GM19239 (cell line): ENCODE data around the gene INPP5A.
"Not testable (repeated sequence)": the region's sequence is repeated elsewhere in the genome, so short reads cannot be mapped to it uniquely, and the experiment has no call there.

Experiments
- DNase-seq: peaks from one replicate; pipeline ENCODE4 v3.0.0; 2011; ENCODE audit warnings: low spot score; ENCODE audit not compliant: insufficient read length
- FAIRE-seq: peaks from 2 replicates; lab custom pipeline; 2011; peaks lifted over from hg19 to GRCh38; lab: Jason Lieb, UNC

The INPP5A gene

DNA sequence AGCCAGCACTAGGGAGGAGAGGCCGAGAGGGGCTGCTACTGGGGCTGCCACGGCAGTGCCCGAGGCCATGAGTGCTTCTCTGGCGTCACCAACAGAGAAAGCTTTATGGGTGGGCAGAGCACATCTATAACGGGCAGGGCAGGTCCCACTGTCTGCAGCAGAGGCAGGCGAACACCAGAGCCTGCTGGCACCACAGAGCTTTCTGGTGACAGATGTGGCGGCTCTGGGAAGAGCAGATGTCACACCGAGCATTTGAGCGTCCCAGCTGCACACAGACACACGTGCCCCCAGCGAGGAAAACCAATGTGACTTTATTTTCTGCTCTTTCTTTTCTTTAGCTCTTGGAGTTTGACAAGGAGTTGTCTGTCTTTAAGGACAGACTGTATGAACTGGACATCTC, 227.8 kb downstream of the INPP5A start:
- DNase-seq, result no peak
- no peak for FAIRE-seq

DNA sequence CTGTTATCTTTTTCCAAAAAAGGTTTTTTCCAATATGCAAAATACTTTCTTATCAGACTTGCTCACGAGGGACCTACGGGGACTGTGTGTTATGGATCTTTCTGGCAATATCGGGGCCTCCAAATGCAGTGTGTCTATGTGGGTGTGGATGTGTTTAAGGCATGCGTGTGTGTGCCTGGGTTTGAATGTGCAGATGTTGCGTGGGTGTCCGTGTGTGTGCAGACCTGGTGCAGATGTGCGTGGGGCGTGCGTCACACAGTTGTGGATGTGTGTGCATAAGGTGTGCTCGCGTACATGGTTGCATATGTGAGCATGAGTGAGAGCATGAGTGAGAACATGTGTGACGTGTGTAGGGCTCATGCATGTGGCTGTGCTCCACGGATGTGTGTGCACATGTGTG, 228.7 kb downstream of the INPP5A start:
- DNase-seq, result no peak
- no peak for FAIRE-seq

DNA sequence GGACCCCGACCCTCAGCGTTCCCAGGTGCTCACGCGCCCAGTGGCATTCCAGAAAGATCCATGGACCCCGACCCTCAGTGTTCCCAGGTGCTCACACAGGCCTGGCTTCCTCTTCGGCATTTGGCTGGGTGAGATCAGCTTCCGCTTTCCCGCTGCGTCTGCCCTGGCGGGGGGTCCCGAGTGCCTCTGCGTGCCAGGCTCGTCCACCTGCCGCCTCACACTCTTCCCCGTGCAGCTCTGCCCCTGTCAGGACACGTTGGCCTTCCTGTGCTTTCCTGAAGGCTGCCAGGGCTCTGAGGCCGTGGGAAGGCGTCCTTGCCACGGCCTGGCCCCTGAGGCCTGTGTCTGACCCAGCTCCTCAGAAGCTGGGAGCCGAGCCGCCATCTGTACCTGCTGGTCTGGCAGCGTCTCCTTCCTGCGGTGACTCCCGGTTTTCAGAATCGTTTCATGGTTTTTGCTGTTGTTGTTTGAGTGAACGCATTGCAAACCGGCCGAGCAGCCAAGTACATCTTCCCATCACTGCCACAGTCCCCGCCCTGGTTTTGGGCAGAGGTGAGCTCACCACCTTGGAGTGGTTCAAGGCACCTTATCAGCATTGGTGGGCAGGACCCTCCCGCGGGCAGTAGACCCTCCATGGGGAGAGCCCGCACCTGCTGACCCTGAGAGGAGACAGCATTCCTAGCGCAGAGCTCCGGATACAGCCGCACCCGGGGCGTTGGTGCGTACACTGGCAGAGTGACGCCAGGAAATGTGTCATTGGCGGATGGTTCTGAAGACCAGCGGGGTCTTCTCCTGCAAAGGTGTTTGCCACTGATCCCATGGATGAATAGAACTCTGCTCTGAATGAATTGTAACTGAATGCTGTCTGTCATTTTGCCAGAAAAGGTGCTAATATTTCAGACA, 231.0 kb downstream of the INPP5A start:
- DNase-seq, result no peak
- no peak for FAIRE-seq

DNA sequence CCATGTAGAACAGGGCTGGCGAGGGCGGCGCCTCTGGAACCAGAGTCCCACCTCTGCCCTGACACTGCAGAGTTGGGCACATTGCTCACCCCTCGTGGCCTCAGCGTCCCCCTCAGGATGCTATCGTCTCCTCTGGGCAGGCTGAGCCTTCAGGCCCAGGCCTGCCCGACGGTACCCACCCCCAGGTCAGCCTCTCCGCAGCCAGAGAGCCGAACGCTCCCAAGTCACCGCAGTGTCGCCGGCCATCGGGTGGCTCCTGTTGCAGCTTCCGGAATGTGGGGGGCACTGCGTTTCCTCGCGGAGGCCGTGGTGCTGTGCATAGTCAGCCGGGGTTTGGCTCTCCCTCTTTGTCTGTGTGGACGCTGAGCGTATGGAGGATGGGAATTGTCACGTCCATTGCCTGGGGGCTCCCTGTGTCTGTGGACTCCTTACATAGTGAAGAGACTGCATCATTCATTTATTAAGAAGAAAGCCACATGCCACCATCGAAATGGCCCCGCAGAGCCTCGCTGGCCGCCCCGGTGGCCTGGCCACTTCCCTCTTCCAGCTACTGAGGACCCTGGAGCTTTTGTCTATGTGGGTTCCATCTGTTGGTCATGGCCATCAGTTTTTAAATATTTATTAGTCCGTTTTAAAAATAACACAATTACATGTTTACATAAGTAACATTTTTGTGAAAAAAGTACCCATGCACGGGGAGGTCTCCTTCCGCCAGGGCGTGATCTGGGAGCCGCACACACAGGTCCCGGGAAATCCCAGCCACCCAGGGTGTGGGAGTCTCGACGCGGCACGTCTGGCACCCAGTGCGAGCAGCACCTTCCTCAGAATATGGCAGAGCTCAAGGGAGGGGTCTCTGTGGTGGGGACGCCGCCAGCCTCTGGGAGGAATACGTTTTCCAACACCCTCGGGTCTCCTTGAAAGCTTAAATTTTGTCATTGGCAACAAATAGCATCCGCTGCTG, 232.8 kb downstream of the INPP5A start:
- FAIRE-seq, result no peak
- no peak for DNase-seq

DNA sequence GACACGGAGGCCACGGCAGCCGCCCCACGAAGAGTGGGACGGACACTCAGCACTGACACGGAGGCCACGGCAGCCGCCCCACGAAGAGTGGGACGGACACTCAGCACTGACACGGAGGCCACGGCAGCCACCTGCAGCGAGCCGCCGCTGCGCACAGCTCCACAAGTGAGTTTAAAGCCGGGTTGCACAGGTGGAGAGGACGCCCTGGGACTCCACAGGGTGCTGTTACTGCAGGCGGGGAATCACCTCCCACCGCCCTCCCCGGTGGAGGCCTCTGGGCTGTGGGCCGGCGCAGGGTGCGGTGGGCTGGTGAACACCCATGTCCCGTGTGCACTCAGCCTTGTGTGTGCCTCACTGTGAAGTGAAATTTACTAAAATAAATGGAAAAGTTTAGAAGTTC, 235.2 kb downstream of the INPP5A start:
- not testable (repeated sequence) for FAIRE-seq, DNase-seq

DNA sequence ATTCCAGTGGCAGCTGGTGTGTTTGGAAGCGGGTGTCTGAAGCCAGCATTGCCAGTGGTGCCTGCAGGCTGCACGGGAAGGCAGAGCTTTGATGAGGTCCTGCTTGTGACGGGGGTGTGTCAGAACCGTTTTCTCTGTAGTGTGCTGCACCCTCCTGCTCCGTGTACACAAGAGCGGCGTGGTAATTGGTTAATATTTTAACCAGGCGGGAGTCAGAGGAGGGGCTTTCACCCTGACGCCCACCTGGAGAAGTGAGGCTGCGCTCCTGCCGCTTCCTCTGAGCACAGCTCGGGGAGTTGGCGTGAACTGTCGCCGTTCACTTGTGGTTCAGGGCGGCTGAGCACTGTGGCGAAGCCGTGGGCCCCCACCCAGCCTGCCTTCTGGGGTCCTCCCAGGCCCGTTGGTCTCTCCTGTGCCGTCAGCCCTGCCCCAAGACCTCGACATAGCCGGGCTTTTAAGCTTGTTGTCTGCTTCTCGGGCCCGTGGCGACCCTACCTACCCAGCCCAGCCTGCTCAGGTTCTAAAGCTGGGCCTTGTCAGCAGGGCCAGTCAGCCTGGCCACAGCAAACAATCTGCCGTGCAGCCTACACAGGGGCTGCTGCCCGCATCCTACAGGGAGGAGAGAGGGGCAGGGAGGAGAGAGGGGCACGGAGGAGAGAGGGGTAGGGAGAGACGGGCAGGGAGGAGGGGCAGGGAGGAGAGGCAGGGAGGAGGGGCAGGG, 236.8 kb downstream of the INPP5A start:
- FAIRE-seq (no peak), DNase-seq (no peak)

DNA sequence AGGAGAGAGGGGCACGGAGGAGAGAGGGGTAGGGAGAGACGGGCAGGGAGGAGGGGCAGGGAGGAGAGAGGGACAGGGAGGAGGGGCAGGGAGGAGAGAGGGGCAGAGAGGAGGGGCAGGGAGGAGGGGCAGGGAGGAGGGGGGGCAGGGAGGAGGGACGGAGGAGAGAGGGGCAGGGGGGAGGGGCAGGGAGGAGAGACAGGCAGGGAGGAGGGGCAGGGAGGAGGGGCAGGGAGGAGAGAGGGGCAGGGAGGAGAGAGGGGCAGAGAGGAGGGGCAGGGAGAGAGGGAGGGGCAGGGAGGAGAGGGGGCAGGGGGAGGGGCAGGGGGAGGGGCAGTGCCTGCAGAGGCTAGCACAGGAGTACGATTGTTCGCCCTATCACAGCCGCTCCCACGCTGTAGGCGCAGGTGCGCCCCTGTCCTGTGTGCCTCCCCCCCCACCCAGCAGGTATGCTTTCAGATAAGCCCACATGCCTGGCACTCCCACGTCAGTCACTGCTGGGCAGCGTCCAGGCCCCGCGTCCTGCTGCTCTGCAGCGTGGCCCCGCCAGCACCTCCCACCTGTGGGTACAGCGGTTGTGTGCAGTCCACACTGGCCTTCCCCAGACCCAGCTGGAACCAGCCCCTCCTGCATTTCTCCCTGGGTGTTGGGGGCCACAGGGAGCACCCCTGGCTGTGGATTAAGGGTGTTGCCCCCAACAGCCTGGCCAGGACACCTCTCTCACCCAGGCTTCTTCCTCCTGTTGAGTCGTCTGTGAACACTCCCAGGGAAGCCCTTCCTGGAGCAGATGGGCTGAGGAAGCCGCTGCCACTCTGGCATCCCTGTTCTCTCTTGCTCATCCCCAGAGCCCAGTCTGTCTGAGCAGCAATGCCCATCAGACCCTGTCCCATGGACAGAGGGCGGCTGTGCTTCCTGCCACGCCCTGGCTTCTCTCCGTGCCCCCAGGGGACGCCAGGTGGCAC, 237.6 kb downstream of the INPP5A start:
- FAIRE-seq (no peak), DNase-seq (no peak)

DNA sequence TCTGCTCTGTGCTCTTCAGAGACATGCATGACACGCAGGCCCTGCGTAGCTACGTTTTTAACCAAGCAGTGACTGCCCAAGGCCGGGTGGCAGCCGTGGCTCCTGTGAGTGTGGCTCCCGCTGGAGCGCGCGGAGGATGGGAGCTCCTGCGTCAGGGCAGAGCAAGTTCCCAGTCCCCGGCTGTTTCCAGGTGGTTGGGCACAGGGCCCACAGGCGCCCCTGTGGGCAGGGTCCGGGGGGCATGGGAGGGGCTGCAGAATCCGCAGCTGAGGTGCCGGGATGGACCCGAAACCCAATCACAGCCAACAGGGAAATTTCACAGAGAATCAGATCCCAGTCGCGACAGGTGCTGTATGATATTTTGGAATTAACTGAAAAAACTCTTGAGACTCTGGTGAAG, 238.6 kb downstream of the INPP5A start:
- DNase-seq (no peak), FAIRE-seq (no peak)

DNA sequence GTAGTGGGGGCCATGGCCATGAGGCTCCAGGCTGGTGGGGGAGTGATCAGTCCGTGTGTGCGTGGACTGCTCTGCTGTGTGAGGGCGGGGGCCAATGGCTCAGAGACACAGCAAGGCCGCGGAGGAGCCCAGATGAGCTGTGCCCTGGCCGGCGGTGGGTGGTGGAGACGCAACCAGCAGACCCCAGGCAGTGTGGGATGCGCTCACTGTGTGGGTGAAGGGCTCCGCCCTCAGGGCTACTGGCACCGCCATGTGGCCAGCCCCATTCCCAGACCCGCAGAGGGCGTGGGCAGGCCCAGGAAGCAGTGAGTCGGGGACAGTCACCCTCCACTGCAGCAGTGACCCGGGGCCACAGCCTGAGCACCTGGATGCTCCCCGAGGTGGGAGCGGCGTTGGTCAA, 239.2 kb downstream of the INPP5A start:
- FAIRE-seq (no peak), DNase-seq (no peak)

DNA sequence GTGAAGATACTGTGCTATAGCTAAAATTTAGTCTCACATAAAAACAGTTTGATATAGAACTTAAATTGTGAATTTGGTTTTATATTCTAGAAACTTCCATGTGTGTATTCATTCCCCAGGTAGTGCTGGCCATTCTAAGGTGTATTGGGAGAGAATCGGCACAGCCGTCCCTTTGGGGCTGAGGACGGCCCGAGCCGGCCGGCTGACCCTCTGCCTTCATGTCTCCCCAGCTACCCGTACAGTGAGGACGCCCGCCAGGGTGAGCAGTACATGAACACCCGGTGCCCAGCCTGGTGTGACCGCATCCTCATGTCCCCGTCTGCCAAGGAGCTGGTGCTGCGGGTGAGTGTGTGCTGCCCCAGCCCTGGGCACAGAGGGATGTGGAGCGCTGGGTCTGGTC, 239.9 kb downstream of the INPP5A start:
- FAIRE-seq (no peak), DNase-seq (no peak)

DNA sequence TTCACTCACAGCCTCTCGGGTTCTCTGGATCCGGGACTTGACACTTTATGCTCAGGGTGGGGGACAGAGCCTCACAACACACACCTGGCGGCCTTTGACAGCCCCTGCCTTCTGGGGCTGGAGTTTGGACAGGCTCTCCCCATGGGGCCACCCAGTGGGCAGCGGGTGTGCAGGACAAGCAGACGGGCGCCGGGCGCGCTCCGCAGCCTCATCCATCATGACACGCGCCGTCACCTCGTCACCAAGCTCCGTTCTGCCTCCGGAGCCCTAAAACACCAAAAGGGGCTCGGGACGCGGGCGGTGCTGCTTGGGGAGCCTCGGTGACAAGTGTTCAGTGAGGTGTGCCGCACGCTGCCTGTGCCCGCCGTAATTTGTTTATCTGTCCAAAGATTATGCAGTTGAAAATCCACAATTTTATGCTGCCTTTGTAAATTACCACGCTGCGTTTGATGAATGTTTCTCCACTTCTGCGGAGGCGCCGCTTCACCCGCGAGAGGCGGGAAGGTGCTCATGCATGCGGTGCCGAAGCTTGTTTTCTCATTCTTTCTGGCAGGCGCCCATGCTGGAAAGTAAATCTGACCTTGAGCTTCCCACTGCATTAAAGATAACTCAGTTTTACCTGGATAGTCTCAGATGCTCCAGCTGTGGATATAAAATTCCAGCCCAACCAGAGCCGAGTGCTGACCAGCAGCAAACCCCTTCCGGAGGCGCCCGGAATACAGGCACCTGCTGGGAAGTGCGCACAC, 242.1 kb downstream of the INPP5A start:
- FAIRE-seq (no peak), DNase-seq (no peak)

DNA sequence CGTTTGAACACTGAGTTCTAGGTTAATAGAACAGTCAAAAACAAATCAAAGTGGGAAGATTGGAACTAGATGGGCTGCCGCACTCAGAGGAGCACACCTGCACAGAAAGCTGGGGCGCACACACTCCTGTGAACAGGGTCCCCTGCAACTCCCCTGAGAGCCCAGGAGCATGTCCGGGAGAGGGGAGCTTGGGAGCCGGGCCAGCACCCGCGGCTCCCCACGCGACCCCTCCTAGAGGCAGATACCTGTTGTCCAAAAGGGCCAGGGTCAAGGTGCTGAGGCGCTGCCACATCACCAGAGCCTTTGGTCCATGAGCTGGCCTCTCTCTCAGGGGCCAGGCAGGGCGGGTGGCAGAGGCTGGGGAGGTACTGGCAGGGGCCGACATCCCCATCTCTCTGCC, 242.8 kb downstream of the INPP5A start:
- FAIRE-seq (no peak), DNase-seq (no peak)

DNA sequence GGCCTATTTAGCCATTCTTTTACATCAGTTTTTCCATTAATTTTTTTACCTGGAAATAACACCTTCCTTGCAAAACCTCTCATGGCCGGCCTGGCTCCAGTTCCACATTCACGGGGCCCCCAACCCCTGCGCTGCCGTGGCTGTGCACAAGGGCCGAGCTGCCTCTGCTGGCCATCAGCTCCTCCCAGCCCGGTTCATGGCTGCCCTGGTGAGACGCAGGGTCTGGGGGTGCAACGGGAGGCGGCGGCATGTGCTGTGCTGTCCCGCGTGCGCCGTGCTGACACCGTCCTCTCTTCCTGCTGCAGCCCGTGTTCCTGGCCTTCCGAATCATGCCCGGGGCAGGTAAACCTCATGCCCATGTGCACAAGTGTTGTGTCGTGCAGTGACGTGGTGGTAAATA, 244.0 kb downstream of the INPP5A start:
- DNase-seq, result no peak
- FAIRE-seq, result no peak

DNA sequence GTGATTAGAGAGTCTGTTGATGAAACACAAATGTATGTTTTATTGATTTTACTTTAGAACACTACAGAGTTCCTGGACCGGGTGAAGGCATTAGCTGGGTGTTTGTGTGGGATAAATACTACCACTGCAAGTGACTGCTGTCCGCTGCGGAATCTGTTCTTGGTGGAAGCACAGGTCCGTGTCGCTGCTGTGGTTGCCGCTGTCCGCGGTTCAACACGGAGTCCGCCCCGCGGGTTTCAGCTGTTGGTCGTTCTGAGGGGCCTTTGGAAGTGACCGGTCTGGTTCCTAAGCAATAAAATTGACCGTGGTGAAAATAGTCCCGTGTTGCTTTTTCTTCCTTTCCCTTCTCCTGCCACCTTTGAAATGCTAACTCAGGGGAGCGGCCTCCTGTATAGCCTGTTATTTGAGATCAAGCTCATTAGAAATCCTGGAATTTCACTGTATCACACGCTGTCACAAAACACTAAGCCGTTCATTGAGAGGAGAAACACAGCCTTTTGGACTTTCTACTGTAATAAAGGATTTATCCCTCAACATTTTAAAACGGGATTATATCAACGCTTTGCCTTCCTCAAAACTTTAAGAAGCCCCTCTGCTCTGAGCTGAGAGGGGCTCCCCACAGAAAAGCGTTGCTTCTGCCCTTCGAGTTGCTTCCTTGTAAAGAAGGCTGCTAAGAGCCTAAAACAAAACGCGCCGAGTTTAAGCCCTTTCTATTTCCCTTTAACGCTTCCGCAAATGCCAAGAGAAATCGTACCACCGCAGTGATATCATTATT, 245.8 kb downstream of the INPP5A start:
- FAIRE-seq (no peak), DNase-seq (no peak)

DNA sequence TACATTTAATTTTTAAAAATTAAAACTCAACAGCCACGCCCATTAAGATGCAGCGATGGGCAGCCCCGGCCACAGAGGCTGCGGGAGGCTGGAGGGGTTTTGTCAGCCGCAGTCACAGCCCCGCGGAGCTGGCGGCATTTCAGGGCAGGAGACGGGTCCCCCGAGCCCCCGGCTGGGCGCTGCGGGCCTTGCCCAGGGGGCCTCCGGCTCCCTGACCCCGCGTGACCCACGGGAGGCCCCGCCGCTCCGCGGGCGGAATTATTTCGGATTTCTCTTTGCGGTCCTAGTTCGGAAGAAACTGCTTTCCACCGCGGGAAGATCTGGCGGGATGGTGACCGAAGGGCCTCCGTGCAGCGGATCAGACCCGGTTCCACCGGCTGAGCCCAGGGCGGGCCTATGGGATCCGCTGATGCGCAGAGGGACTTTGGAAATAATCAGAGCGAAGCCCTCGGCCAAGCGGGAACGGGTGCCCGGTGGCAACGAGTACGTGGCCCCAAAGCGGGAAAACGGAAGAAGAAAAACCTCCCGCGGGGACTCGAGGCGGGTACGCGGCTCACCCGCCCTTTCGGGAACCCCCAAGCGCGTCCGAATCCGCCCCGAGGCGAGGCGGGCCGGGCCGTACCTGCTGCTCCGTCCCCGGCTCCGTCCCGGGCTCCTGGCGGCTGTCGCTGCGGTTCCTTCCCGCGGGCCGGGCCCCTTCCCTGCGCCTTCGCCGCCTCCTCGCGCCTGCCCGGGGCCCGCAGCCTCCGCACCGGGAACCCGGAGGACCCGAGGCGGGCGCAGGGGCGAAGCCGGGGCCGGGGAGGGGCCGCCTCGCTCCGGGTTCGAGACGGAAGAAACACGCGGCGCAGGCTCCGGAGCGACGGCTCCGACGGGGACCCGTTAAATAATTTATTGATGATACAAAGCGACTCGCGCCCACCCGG, 246.6 kb downstream of the INPP5A start:
- no peak for FAIRE-seq
- no peak for DNase-seq

DNA sequence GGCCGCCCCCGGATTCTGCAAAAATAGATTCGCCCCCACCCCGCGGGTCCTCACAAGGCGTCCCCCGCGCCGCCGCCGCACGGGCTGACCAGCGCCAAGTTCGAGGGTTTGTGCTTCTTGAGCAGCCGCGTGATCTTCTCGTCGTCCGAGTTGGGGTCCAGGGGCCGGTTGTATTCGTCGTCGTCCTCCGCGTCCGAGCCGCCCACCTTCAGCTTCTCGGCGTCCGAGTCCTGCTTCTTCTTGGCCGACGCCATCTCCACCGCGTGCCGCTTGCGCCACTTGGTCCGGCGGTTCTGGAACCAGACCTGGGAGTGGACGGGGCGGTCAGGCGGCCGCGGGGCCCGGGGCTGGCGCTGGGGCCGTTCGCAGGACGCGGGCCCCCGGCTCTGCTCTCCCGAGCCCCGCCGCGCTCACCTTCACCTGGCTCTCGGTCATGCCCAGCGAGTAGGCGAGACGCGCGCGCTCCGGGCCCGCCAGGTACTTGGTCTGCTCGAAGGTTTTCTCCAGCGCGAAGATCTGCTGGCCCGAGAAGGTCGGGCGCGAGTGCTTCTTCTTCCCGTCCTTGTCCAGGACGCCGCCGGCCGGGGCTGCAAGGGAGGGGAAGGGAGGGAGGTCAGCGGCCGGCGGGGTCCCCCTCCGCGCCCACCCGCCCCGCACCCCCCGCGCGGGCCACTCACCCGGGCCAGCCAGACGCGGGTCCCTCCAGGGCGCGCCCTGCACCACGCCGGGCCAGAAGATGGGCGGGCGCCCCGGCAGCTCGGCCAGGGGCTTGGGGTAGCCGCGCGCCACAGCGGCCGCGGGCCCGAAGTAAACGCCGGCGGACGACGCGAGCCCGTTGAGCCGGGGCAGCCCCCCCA, 247.5 kb downstream of the INPP5A start:
- FAIRE-seq, result no peak
- no peak for DNase-seq
